Islet precursor cell (in vitro differentiated cells): ENCODE measurements around the gene TERF2IP.

ENCODE experiments used
- DNase-seq: peaks from one replicate; pipeline ENCODE4 v3.0.0-alpha.2; 2018

TERF2IP gene

GRCh38 chr16:75640598-75640997, 7.0 kb upstream of the TERF2IP start:
- no peak for DNase-seq

- DNase-seq, result no peak
Measured at GRCh38 chr16:75644240-75645012, 3.1 kb upstream of the TERF2IP start.

GRCh38 chr16:75647112-75647491, 471 bp upstream of the TERF2IP start:
- no peak for DNase-seq

DNA sequence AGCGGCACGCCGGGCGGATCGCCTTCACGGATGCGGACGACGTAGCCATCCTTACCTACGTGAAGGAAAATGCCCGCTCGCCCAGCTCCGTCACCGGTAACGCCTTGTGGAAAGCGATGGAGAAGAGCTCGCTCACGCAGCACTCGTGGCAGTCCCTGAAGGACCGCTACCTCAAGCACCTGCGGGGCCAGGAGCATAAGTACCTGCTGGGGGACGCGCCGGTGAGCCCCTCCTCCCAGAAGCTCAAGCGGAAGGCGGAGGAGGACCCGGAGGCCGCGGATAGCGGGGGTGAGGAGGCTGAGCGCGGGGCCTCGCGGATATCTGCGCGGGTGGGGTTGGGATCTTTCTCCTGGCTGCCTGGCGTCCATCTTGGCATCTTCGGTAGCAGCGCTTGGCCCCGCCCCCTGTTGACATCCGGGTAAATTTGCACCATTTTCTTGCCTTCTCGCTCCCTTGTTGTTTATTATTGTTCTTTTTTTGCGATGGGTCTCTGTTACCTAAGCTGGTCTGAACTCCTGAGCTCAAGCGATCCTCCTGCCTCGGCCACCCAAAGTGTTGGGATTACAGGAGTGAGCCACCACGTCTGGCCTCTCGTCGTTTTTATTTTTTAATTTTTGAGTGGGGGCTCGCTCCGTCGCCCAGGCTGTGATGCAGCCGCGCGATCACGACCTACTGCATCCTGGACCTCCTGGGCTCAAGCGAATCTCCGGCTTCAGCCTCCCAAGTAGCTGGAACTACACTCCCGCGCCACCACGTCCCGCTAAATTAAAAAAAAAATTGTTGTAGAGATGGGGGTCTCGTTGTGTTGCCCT, 898 bp downstream of the TERF2IP start:
- peak; percentile 88 for DNase-seq

DNA sequence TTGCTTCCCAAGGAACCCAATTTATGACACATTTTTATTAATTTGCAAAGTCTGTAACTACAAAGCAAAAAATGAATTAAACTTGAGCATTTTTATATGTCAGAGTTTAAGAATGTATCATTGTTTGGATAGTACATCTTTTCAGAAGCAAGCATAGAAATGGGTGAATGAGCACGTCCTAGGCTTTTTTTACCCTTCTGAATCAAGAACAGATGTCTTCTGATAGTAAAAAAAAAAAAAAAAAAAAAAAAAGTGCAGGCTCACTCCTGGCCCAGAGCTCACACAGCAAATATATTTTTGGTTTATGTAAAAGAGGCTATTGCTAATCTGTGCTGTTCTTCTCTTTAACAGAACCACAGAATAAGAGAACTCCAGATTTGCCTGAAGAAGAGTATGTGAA, 6.3 kb downstream of the TERF2IP start:
- no peak for DNase-seq

GRCh38 chr16:75658175-75658574, 10.6 kb downstream of the TERF2IP start:
- DNase-seq, result no peak

DNA sequence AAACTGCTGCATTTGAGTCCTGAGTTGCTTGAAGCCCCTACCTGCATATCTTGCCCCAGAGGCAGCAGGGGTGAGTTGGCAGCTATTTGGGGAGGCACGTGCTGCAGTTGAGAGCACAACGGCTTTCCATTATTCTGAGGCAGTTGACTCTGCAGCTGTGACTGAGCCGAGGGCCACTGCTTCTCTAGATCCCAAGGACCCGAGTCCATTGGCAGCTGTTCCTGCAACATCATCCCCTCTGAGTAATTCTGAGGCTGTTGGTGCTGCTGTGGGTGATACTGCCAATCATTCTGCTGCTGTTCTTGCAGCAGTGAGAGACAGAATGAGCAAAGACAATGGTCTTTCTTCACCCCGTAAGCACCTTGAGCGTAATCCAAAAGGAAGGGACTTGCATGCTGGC, 12.7 kb downstream of the TERF2IP start:
- no peak for DNase-seq

DNA sequence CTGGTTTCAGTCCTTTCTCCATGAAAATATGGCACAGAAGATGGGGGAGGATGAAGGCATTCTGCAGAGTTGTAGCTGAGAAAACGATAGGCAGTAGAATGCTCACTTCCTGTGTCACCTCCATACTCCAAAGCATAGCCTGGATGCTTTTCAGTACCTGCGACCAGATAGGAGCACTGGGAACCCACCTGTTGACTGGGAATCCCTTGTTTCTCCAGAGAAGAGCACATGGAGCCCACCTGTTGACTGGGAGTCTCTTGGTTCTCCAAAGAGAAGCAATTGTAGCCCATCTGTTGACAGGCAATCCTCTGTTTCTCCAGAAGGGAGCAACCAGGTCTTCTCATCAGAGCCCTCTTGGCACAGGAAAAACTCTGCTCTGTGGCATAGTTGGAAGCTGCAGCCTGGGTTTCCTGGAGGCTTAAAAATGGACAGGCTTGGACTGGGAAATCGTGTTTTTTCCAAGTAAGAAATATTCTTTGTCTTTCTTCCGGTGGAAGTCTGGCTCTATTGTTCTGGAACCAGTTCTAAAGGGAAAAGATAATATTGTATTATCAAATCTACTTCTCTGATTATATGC, 13.2 kb downstream of the TERF2IP start:
- DNase-seq, result no peak

DNA sequence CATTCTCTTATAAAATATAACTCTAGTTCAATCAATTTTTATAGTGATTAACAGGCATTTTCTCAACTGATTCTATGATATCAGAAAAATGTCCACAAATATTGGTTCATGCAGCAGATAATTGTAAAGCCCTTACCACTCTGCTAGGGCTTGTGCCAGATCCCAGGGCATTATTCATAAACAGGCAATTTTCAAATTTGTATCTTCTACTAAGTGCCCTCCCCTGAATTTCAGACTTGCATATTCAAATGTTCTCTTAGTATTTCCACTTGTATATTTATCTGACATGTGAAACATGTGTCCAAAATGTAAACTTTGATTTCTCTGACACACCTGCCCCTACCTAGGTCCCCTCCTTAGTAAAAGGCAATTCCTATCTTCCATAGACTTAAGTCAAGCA, 19.9 kb downstream of the TERF2IP start:
- DNase-seq, result no peak

- no peak for DNase-seq
Measured at GRCh38 chr16:75676909-75677308, 29.3 kb downstream of the TERF2IP start, which contains the start of gene CPHXL2. CPHXL2 (minus strand) TSS chr16:75677009; CDS start chr16:75676999, 10 bp downstream.

DNA sequence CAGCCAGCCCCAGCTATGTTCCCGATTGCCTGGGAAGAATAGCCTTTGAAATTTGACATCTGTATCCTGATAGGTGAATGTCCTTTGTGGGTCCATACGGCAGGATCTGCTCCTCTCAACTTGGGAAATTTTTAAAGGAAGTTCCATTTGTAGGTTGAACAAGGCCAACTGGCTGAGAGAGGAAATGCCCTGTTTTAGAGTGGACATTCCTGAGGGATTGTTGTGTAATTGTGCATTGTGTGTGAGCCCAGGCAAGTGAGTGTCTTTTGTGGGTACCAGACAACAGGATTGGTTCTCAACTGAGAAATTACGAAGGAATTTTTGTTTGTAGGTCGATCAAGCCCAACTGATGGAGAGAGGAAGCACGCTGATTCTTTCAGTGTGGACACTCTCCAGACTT, 31.8 kb downstream of the TERF2IP start:
- no peak for DNase-seq

DNA sequence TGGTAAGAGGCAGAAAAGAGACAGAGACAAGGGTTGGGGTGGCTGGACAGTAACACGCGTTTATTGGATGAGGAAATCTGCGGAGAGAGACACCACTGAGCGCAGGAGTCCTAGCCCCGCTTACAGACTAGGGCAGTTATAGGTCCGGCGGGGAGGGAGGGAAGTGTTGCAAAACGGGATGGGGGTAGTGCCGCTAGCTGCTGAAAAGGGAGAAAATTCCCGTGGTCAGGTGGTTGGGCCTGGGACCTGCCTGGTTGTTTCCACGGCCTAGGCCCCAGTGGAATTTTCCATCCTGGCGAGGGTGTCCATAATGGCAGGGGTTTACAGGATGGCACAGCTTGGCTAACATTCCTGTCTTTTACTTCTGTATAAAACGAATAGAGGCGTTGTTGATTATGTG, 34.7 kb downstream of the TERF2IP start:
- no peak for DNase-seq

- DNase-seq, result no peak
Measured at GRCh38 chr16:75687361-75687760, 39.8 kb downstream of the TERF2IP start.

- DNase-seq, result no peak
Measured at GRCh38 chr16:75695708-75696107, 48.1 kb downstream of the TERF2IP start.

DNA sequence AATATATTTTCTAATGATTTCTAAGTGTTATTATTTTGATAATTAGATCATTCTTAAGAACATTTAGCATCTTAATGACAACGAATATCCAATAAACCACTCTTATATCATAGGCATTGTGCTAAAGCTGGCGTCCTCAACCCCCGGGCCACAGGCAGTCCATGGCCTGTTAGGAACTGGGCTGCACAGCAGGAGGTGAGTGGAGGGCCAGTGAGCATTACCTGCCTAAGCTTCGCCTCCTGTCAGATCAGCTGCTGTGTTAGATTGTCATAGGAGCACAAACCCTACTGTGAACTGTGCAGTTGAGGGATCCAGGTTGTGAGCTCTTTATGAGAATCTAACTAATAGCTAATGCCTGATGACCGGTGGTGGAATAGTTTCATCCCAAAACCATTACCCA, 50.0 kb downstream of the TERF2IP start:
- DNase-seq, result no peak

DNA sequence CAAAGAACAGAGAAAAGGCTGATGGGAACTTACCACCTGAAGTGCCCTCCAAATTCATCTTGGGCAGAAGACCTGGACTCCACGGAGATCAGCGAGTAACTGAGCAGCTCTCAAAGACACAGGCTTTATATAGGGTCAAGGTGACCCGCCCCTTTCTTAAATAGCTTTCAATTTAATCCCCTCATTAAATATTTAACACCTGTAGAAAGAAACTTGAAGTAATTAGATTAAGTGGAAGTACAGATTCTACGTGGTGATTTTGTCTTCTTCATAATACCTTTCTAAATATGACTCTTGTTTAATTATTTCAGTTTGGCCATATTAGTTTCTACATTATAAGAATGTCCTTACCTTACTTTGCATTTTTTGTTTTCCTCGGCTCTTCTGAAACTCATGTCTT, 53.8 kb downstream of the TERF2IP start, which contains the start of gene DUXB:
TSS of gene DUXB (minus strand) at position 101 of the 400 bp plus-strand sequence. CDS start at position 58, 43 bp downstream.
- DNase-seq, result no peak

DNA sequence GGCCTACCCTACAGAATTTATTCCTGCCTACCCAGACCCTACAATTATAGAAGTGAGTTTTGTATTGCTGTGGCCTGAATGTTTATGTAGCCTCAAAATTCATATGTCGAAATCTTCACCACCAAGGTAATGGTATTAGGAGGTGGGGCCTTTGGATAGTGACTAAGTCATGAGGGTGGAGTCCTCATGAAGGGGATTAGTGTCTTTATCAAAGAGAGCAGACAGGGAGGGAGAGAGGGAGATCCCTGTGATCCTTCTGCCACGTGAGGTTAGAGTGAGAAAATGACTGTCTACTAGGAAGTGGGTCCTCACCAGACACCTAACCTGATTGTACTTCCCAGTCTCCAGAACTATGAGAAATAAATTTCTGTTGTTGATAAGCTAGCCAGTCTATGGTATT, 54.7 kb downstream of the TERF2IP start:
- DNase-seq, result no peak

DNA sequence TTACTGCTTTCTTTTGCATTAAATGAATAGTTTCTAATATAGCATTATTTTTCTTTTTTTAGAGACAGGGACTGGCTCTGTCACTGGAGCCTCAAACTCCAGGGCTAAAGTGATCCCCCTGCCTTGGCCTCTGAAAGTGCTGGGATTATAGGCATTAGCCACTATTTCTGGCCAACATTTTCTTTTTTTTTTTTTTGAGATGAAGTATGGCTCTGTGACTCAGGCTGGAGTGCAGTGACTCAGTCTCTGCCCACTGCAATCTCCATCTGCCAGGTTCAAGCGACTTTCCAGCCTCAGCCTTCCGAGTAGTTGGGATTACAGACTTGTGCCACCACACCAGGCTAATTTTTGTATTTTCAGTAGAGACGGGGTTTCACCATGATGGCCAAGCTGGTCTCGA, 55.7 kb downstream of the TERF2IP start:
- no peak for DNase-seq
